HG03095 (cell line): ENCODE measurements around the gene TNIK.

ENCODE experiments used
- ATAC-seq: cut with Tn5 transposase; IDR thresholded peaks from one replicate; pipeline ENCODE4 v1.9.1; 2021; ENCODE audit warnings: moderate library complexity; ENCODE audit not compliant: unreplicated experiment

The TNIK gene

GRCh38 chr3:171240504-171240835 lies 219.7 kb downstream of the TNIK start:
- no peak for ATAC-seq

GRCh38 chr3:171239757-171240503 lies 220.3 kb downstream of the TNIK start:
- ATAC-seq: no peak

DNA sequence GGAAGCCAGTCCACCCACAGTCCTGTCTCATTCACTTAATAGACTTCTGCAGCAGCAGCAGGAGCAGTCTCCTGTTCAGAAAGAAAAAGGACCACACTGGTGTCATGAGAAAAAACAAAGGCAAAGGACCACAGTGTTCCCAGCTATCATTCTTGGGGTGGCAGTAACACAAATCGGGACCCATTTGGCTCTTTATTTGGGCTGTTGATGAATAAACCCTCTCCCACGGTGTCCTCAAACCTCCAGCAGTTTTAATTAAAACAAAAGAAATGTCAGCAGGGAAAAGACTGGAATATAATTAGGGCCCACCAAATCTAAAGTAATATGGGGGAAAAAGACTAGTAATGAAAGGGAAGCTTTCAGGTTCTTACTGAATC lies 223.2 kb downstream of the TNIK start:
- ATAC-seq: no peak

- no peak for ATAC-seq
These were observed 223.8 kb downstream of the TNIK start for GRCh38 chr3:171236265-171237008.

DNA sequence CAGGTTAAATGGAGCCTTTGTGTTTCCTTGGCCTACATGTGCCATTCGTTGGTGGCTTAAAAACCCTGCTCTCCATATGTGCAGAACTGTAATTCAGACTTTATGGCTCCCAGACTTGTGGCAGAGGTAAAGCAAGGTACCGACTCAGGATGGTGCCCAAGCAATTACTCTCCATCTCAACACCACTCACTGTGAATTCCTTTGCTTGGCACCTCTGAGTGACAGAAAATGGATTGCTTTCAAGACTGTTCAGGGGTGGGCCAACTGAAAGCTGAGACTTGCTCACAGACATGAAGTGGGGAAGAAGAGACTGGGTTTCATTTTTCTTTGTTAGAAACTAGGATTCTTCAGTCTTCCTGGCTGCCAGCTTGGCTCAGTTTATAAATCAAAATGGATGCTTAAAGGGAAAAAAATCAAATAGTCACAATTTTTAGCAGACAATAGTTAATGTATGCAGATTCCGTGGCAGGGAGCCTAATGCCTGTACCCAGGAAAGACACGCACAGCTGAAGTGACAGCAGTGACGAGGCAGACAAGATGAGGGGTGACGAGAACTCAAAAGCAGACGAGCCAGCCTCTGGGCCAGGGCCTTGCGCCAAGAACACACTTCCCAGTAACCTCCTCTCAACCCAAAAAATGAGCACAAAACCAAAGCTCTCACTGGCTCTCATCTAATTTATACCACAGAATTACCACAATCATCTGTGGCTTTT lies 225.8 kb downstream of the TNIK start:
- no peak for ATAC-seq

DNA sequence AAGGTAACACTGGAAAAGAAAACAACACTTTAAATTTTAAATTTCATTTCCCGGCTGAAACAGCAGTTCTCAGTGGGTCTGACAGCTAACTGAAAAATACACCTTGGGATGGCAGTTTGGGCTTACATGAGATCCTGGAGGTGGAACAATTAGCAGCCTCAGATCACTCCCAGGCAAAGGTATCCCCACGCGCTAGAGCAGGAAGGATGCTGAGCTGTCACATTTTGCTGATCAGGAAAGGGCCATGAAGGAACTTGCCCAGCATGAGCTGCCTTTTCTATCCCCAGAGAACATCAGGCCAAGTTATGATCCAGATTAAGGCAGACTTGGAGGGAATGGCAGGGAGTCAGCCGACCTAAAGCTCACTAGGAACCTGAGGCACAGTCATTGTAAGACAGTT lies 228.8 kb downstream of the TNIK start:
- ATAC-seq: no peak

DNA sequence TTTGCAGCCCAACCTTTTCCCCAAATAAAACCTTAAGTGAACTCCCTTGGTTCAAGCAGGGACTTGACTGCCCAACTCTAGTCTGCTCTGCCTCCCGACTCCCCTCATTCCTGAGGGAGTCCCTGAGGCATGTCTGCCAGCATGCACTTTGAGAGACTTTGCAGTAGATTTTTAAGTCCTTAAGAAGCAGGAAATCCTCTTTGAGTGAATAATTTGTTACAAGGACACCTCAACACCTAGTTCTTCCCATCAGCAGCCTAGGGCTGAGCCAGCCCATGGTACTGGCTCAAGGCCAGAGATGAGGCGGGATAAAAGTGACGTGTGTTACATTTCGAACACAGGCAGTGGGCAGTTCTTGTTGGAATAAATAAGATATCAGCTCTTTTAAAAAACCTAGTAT lies 229.3 kb downstream of the TNIK start:
- no peak for ATAC-seq

DNA sequence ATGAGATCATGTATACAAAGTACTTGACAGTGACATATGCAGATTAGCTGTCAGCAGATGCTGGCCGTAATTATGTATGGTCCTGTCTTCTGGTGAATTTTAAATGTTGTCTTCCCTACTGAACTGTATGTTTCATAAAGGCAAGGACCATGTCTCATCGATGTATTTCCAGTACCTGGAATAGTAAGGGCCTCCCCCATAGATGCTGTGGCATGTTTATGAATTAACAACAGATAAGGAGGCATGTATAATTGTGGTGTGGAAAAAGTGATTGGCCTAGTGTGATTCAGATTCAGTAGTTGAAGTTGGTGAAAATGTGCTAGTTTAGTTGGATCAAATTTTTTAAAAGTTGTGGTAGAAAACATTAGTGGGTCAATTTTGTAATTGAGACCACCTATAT lies 231.0 kb downstream of the TNIK start:
- no peak for ATAC-seq

GRCh38 chr3:171228240-171228639 lies 232.0 kb downstream of the TNIK start:
- no peak for ATAC-seq

DNA sequence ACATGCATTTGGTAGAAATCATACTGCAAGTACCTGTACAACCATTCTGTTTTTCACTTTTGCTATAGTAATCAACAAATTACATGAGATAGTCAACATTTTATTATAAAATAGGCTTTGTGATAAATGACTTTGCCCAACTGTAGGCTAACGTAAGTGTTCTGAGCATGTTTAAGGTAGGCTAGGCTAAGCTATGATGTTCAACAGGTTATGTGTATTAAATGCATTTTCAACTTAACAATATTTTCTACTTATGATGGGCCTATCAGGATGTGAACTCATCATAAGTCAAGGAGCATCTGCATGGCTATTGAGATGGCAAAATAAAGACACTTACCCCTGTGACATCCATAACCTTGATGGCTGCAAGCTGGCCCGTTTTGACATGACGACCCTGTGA lies 232.4 kb downstream of the TNIK start:
- no peak for ATAC-seq

DNA sequence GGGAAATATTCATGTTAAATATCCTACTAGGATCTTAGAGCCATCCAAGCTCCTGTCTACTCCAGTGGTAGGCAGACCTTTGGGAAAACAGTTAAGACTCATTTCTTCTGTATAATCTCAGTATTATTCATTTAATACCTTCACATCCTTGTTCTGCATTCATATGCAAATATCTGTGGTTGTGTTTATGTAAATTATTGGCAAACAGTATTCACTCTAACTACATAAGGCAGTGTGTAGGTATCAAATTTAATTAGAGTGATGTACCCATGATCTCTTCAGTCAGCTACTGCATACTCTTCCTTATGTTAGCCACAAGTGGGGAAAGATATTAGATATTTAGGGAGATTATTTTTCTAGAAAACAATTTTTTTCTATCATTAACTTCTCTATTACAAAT lies 232.8 kb downstream of the TNIK start:
- no peak for ATAC-seq

DNA sequence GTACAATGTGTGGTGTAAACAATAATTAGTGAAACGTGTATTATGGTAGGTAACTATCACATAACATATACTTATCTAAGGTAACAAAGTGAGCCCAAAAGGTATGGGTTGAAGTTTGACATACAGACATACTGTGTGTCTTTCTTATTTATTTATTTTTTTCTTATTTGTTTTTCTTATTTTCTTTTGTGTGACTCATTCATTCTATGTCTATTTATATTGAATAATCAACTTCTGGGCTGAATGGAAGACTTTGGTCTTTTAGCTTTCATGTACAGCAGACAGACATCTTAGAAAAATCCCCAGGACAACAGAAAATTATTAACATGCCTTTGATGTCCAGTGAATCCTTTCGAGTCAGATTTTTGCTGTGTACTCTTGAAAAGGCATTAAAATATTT lies 233.4 kb downstream of the TNIK start:
- no peak for ATAC-seq

DNA sequence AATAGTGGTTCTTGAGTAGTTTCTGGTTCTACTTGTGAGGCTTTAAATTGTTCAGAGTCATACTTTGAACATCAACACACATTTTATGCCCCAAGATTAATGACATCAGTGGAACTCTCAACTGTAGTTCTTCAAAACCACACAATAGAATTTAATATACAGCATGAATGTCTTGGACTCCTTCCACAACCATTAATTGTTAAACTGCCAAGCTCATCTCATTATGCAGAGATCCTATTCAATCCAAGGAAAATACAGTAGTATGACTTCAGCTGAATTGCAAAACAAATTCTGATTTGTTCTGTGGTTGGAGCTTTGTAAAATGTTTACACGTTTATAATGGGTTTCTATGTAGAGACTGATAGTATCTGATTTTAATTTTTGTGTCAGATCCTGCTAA lies 234.5 kb downstream of the TNIK start:
- ATAC-seq: no peak

GRCh38 chr3:171225165-171225564 lies 235.0 kb downstream of the TNIK start:
- no peak for ATAC-seq

DNA sequence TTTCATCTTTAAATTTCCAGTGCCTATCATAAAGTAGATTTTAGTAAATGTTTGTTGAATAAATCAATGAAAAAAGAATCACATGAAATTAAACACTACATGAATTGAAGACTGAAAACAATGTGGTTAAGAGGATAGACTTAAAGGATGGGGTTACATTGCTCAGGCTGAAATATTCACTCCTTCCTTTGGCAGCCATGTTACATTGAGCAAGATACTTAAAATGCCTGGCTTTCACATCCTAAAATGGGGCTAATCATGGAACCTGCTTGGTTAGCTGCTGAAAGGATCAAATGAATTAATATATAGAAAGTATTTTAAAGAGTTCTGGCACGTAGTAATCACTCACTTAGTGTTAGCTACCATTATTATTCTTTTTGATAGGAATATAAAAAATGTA lies 236.8 kb downstream of the TNIK start:
- no peak for ATAC-seq

DNA sequence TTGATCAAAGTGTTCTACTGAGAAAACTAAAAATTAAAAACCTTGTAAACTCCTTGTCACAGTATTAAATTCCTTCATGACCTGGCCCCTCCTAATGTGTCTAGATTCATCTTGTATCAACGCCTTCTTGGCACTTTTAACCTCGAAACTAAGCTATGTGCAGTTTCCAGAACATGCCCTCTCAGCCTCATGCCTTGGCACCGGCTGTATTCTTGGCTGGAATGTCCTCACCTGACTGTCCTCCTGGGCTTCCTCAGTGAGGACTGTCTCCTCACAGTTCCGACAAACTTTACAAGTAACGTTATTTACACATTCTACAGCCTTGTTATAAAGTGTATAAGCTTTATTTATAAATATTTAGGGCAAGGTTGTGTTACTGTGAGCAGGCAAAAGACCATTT lies 237.2 kb downstream of the TNIK start:
- no peak for ATAC-seq

DNA sequence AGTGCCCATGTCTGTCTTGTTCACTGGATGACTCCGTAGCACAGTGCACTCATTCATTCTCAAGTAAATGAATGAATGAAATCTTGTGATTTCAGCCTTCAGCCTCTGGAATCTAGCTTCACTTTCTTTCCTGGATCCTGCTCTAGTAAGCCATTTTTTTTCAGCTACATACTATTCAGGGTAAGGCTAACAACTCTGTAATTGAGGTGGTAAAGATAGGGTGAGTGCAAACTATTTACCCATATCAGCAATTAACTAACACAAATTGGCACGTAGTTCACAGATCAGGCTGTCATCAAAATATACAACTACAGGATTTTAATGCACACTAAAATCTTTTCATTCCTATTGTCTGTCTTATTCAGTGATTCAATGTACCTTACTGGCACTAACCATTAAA lies 238.6 kb downstream of the TNIK start:
- no peak for ATAC-seq

DNA sequence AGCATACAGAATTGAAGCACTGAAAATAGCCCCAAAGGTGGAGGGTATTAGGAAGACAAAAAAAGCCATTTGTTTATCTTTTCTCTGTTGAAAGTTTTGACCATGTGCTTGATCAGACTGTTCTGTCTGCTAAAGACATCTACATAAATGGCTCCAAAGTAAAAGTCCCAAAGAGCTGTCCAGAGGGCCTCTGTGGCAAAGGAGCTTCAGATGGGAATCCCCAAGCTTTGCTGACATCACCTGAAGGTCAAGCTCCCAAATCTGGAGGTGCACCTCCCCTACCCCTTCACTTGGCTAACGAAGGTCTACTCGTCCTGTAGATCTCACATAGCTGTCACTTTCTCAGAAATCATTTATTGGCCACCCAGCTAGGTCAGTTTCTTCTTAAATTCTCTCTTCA lies 239.1 kb downstream of the TNIK start:
- ATAC-seq: no peak

- ATAC-seq: no peak
These were observed 240.9 kb downstream of the TNIK start for GRCh38 chr3:171219258-171219657.

- no peak for ATAC-seq
These were observed 242.1 kb downstream of the TNIK start for GRCh38 chr3:171218069-171218468.

- no peak for ATAC-seq
These were observed 246.3 kb downstream of the TNIK start for GRCh38 chr3:171213907-171214306.

DNA sequence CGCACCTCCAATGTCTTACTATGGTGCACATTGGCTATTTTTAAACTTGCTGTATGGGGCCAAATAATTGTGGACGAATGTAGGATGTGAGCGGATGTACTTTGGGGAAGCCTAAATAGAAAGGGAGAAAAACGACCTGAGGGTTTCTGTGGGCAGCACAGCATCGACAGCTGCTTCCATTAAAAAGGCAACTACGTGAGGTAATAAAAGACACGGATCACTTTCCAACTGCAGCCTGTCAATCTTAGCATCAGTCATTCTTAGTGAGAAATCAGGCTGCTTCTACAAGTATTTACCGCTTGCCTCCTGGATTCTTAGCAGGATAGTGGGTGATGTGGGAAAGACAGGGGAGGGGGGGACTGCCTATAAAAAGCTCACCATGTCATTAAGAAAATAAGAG lies 247.0 kb downstream of the TNIK start:
- no peak for ATAC-seq
